CD4-positive, alpha-beta T cell treated with Interferon alpha-2 for 1 hour (primary cell): ENCODE results near the gene WDR89.
"Not testable (repeated sequence)": the region's sequence is repeated elsewhere in the genome, so short reads cannot be mapped to it uniquely, and the experiment has no call there.

Experiments used
- DNase-seq, 2 donors: peaks; one replicate each; pipeline ENCODE4 v3.0.0-alpha.2; 2020 to 2022

Gene WDR89

GRCh38 chr14:63652406-63652805, 10.7 kb upstream of the WDR89 start:
- no peak for DNase-seq

- DNase-seq = peak; percentile 52 to 75
Observed at GRCh38 chr14:63650256-63650952, 8.7 kb upstream of the WDR89 start.

GRCh38 chr14:63647696-63648410, 6.2 kb upstream of the WDR89 start:
- no peak for DNase-seq

GRCh38 chr14:63644741-63645140, 3.1 kb upstream of the WDR89 start:
- DNase-seq = no peak

- DNase-seq = no peak
Observed at GRCh38 chr14:63642656-63643382, 1.1 kb upstream of the WDR89 start.

- peak; percentile 89 to 95 for DNase-seq
Observed at GRCh38 chr14:63642229-63642611, 549 bp upstream of the WDR89 start.

- DNase-seq = no peak
Observed at GRCh38 chr14:63638493-63638892, 3.2 kb downstream of the WDR89 start.

- DNase-seq = not testable (repeated sequence)
Observed at GRCh38 chr14:63636094-63636635, 5.5 kb downstream of the WDR89 start.

- no peak for DNase-seq
Observed at GRCh38 chr14:63633801-63634200, 7.9 kb downstream of the WDR89 start.

GRCh38 chr14:63632932-63633514, 8.6 kb downstream of the WDR89 start:
- peak in 1 of 2 donors; percentile 68 for DNase-seq

- no peak for DNase-seq
Observed at GRCh38 chr14:63624701-63625100, 17.0 kb downstream of the WDR89 start.

- no peak for DNase-seq
Observed at GRCh38 chr14:63624203-63624602, 17.5 kb downstream of the WDR89 start.

- DNase-seq = not testable (repeated sequence)
Observed at GRCh38 chr14:63621975-63622374, 19.7 kb downstream of the WDR89 start.

GRCh38 chr14:63616015-63616414, 25.7 kb downstream of the WDR89 start:
- DNase-seq = no peak

- DNase-seq = no peak
Observed at GRCh38 chr14:63614679-63615363, 26.9 kb downstream of the WDR89 start.

- DNase-seq = no peak
Observed at GRCh38 chr14:63611078-63611477, 30.6 kb downstream of the WDR89 start.

- no peak for DNase-seq
Observed at GRCh38 chr14:63605041-63605532, 36.6 kb downstream of the WDR89 start.

GRCh38 chr14:63604626-63605025, 37.0 kb downstream of the WDR89 start:
- DNase-seq = no peak

- no peak for DNase-seq
Observed at GRCh38 chr14:63603749-63604277, 37.9 kb downstream of the WDR89 start.

- no peak for DNase-seq
Observed at GRCh38 chr14:63598807-63599206, 42.9 kb downstream of the WDR89 start.

GRCh38 chr14:63596998-63597658, 44.5 kb downstream of the WDR89 start:
- DNase-seq = no peak
